K562 (cell line): ENCODE results near the gene BNIP5. TPM values are rescaled to one million over a fixed set of nuclear protein-coding genes. Genes with fewer than 3 reads are reported as not detected.
A peak's percentile ranks its signal among the peaks of the same experiment; 100 is the strongest.

ENCODE experiments used
- ATAC-seq: fragments of 200-7000 bp; cut with Tn5 transposase; 3 replicates; pipeline ENCODE4 v1.9.1; 2020; ENCODE audit warnings: moderate library complexity
- BruUV-seq: library from RNA; stranded (reverse); fragments of 400-500 nt; replicated peaks from 2 replicates; lab custom pipeline; 2021; lab: Mats Ljungman, UMichigan
- CTCF ChIA-PET: fragments of 300-600 bp; formaldehyde crosslinking; extraction: SDS; loops from one replicate; lab custom pipeline; 2021; ENCODE audit warnings: low intra/inter-chr PET ratio; lab: Yijun Ruan, JAX
- POLR2A ChIA-PET: fragments of 300-600, 350-650 bp; sonication (Branson Sonifier 250); formaldehyde crosslinking; extraction: SDS; loops from one replicate; lab custom pipeline; 2021; ENCODE audit warnings: antibody characterized with exemption, inconsistent platforms; lab: Yijun Ruan, JAX
- DNase-seq, 4 experiments: peaks; one replicate each; pipeline versions ENCODE4 v3.0.0 to v3.0.0-alpha.2; 2011 to 2018; ENCODE audit warnings: low spot score in 3 of 4, mixed read lengths in 3 of 4; ENCODE audit errors: extremely low read depth in 1 of 4
- FAIRE-seq: peaks from 2 replicates; lab custom pipeline; 2011; peaks lifted over from hg19 to GRCh38; lab: Jason Lieb, UNC
- H2AFZ ChIP-seq: 2 replicates; pipeline ENCODE4 v1.6.0; 2011; ENCODE audit warnings: low read depth, low read length, control low read depth, inconsistent platforms
- H3K27ac ChIP-seq: fragments of 200-600 bp; 3 replicates; pipeline ENCODE4 v1.8.0; 2011; ENCODE audit warnings: low read depth, mild to moderate bottlenecking, control low read depth, inconsistent platforms, low read length, moderate library complexity, mixed read lengths; ENCODE audit errors: extremely low read depth
- H3K27me3 ChIP-seq, 2 experiments: fragments of 300-600 bp in 1 of 2; 2 replicates in 1 of 2; 3 replicates in 1 of 2; pipeline versions ENCODE4 v1.6.0 to v1.8.0; 2011; ENCODE audit warnings: inconsistent platforms in 2 of 2, low read length in 2 of 2, mild to moderate bottlenecking in 1 of 2, mixed read lengths in 1 of 2, moderate library complexity in 1 of 2; ENCODE audit not compliant: control insufficient read depth in 2 of 2, insufficient read depth in 2 of 2
- H3K36me3 ChIP-seq: fragments of 300-600 bp; 3 replicates; pipeline ENCODE4 v1.8.0; 2011; ENCODE audit warnings: mild to moderate bottlenecking, low read length, inconsistent platforms; ENCODE audit not compliant: control insufficient read depth, insufficient read depth
- H3K4me1 ChIP-seq, 2 experiments: fragments of 200-600 bp in 1 of 2; replicated peaks in 1 of 2; 2 replicates in 1 of 2; 3 replicates in 1 of 2; pipeline versions ENCODE4 v1.5.1 to v1.8.0; 2011; ENCODE audit warnings: inconsistent platforms in 2 of 2, low read length in 2 of 2, mild to moderate bottlenecking in 1 of 2, mixed read lengths in 1 of 2, moderate library complexity in 1 of 2; ENCODE audit not compliant: control insufficient read depth in 2 of 2, insufficient read depth in 2 of 2
- H3K4me2 ChIP-seq: 2 replicates; pipeline ENCODE4 v1.6.1; 2011; ENCODE audit warnings: low read length, control low read depth, inconsistent platforms, mixed read lengths; ENCODE audit not compliant: insufficient read depth
- H3K4me3 ChIP-seq: fragments of 200-600 bp; sonication (generic), shearing (Covaris generic); 2 replicates; pipeline ENCODE4 v1.5.1; 2016; ENCODE audit warnings: control low read depth, inconsistent platforms
- H3K79me2 ChIP-seq: fragments of 200-600 bp; 3 replicates; pipeline ENCODE4 v1.8.0; 2011; ENCODE audit warnings: low read length, inconsistent platforms; ENCODE audit not compliant: control insufficient read depth, insufficient read depth
- H3K9ac ChIP-seq, 2 experiments: 2 replicates each; pipeline versions ENCODE4 v1.6.0 to v1.6.1; 2011; ENCODE audit warnings: low read depth in 2 of 2, low read length in 2 of 2, control low read depth in 1 of 2, inconsistent platforms in 1 of 2, mild to moderate bottlenecking in 1 of 2, mixed read lengths in 1 of 2; ENCODE audit not compliant: insufficient read depth in 1 of 2
- H3K9me1 ChIP-seq: one replicate; pipeline ENCODE4 v1.6.0; 2011; ENCODE audit warnings: inconsistent platforms, mild to moderate bottlenecking, low read length, moderate library complexity; ENCODE audit not compliant: control insufficient read depth, insufficient read depth
- H3K9me3 ChIP-seq: replicated peaks from 2 replicates; pipeline ENCODE4 v1.5.1; 2011; ENCODE audit warnings: low read depth, low read length, inconsistent platforms; ENCODE audit not compliant: control insufficient read depth, insufficient read depth
- H4K20me1 ChIP-seq: replicated peaks from 2 replicates; pipeline ENCODE4 v1.6.1; 2011; ENCODE audit warnings: low read length, inconsistent platforms, mixed read lengths; ENCODE audit not compliant: control insufficient read depth, insufficient read depth
- ASH1L ChIP-seq: fragments of 450-650 bp; IDR thresholded peaks from 2 replicates; pipeline ENCODE4 v1.6.1; 2018; ENCODE audit warnings: borderline replicate concordance, mild to moderate bottlenecking, low read depth; ENCODE audit not compliant: partially characterized antibody
- C11orf30 ChIP-seq: fragments of 450-650 bp; IDR thresholded peaks from 2 replicates; pipeline ENCODE4 v1.6.1; 2016; ENCODE audit warnings: low read depth, mild to moderate bottlenecking
- FOXJ2 ChIP-seq: fragments of 200-800 bp; sonication (Bioruptor generic); IDR thresholded peaks from 2 replicates; pipeline ENCODE4 v1.6.1; 2016; ENCODE audit warnings: missing genetic modification characterization, missing compliant biosample characterization
- GMEB1 ChIP-seq: fragments of 250-450 bp; sonication (Bioruptor Pico); IDR thresholded peaks from 2 replicates; pipeline ENCODE4 v1.4.0; 2020; ENCODE audit warnings: mild to moderate bottlenecking
- JUND ChIP-seq, 2 experiments: IDR thresholded peaks; 2 replicates in 1 of 2; 3 replicates in 1 of 2; pipeline ENCODE4 v1.6.1; 2011; ENCODE audit warnings: borderline replicate concordance in 2 of 2, low read depth in 2 of 2, low read length in 2 of 2, improper control_type of control experiment in 1 of 2, missing biosample characterization in 1 of 2, missing genetic modification characterization in 1 of 2, missing genetic modification reagents in 1 of 2
- MCM3 ChIP-seq: fragments of 450-650 bp; IDR thresholded peaks from 2 replicates; pipeline ENCODE4 v1.6.1; 2016
- PHF8 ChIP-seq: fragments of 200-600 bp; sonication (generic); IDR thresholded peaks from 2 replicates; pipeline ENCODE4 v1.6.1; 2012; ENCODE audit warnings: mixed run types, mild to moderate bottlenecking, inconsistent platforms, low read length, moderate library complexity, borderline replicate concordance
- RBM14 ChIP-seq: fragments of 200-400 bp; formaldehyde crosslinking; IDR thresholded peaks from 2 replicates; pipeline ENCODE4 v1.6.1; 2018; ENCODE audit warnings: low read depth, mild to moderate bottlenecking, low read length, moderate library complexity, borderline replicate concordance; ENCODE audit not compliant: insufficient read depth
- SNAPC5 ChIP-seq: fragments of 250-450 bp; sonication (Bioruptor Pico); IDR thresholded peaks from 2 replicates; pipeline ENCODE4 v1.8.0; 2021; ENCODE audit warnings: moderate library complexity, mild to moderate bottlenecking, inconsistent platforms
- TRIM24 ChIP-seq, 2 experiments: fragments of 450-650 bp; IDR thresholded peaks; 2 replicates each; pipeline ENCODE4 v1.6.1; 2016
- ZNF316 ChIP-seq: fragments of 450-650 bp; IDR thresholded peaks from 2 replicates; pipeline ENCODE4 v1.6.1; 2016
- ZNF395 ChIP-seq: fragments of 200-800 bp; sonication (Bioruptor generic); IDR thresholded peaks from 2 replicates; pipeline ENCODE4 v1.6.1; 2017; ENCODE audit warnings: missing genetic modification characterization, missing compliant biosample characterization
- ZNF77 ChIP-seq: fragments of 250-450 bp; sonication (Bioruptor Pico); IDR thresholded peaks from 2 replicates; pipeline ENCODE4 v1.5.0; 2020
- WGBS: fragments of 100-300 bp; shearing (Covaris generic); methylation state at CpG from one replicate; pipeline ENCODE4 v1.1.6; 2016; ENCODE audit warnings: low coverage, mixed read lengths; ENCODE audit not compliant: insufficient coverage; ENCODE audit errors: missing lambda C conversion rate; 5-methylcytosine and 5-hydroxymethylcytosine counted together
- in situ Hi-C: fragments of 300-500 bp; cut with MboI; formaldehyde crosslinking; loops from 4 replicates; pipeline ENCODE4 v1.15.0; 2018; ENCODE audit warnings: inconsistent platforms, mixed read lengths
- intact Hi-C: fragments of 100-400 bp; cut with micrococcal nuclease; formaldehyde crosslinking; loops from 2 replicates; pipeline ENCODE4 v1.14.2; 2022
- polyA plus RNA-seq, 8 experiments: library from polyadenylated mRNA; depleted of rRNA in 4 of 8; stranded (reverse) in 5 of 8; unstranded in 3 of 8; fragments of >200 nt; fragmentation: Nextera tagmentation in 2 of 8; fragmentation: Illumina TruSeq in 1 of 8; extraction: Ambion mirVana in 2 of 8; extraction: Trizol in 1 of 8; gene quantifications; 2 replicates each; pipeline versions ENCODE4 v1.2.1 to v1.2.3, GENCODE V29; 2011 to 2014; ENCODE audit warnings: inconsistent platforms in 1 of 8, missing spikeins in 1 of 8
- total RNA-seq, 7 experiments: library from RNA; depleted of rRNA in 6 of 7; stranded (reverse); fragments of >200 nt in 6 of 7; fragmentation: Illumina TruSeq in 2 of 7; extraction: Trizol in 2 of 7; gene quantifications; 2 replicates each; pipeline versions ENCODE4 v1.2.1 to v1.2.3, GENCODE V29; 2011 to 2021; ENCODE audit warnings: low replicate concordance in 1 of 7
- TF ChIP-seq, protein P1 (sequence below): fragments of 250-450 bp; sonication (Bioruptor Pico); IDR thresholded peaks from 2 replicates; pipeline ENCODE4 v1.4.0; 2020

Gene BNIP5
- total and polyA plus RNA-seq, 9 of the 15 experiments (the other 6 are each of a cell fraction or from before 2014, with no cell fraction given) = not detected

GRCh38 chr6:36301085-36301658 lies 35.5 kb downstream of the BNIP5 start:
- in situ Hi-C loops = no loop called here
- H4K20me1 ChIP-seq = peaks cover 10% of the 10 kb centered on the region; the same call in 1 of the 2 replicates
- H3K4me1 ChIP-seq = no peaks in the 10 kb centered on the region
- no TSS peak for BruUV-seq
- POLR2A ChIA-PET = interaction anchor here (1.1 to 1.3 kb wide), 2 partner anchors 14 to 39 kb away, joined by 3 to 4 read pairs; no protein-coding TSS in a partner anchor
- no peak overlapping the region for H3K4me2 ChIP-seq
- no peak overlapping the region for H2AFZ ChIP-seq
- ATAC-seq = no peak
- H3K27ac ChIP-seq = no peak overlapping the region
- H3K79me2 ChIP-seq = no peaks in the 10 kb centered on the region
- peak overlapping the region in 1 of 2 experiments; percentile 27; a peak in 1 of 4 replicates for H3K9ac ChIP-seq
- no peaks in the 10 kb centered on the region for H3K9me1 ChIP-seq
- peaks cover 26 to 50% of the 10 kb centered on the region in 2 experiments for H3K27me3 ChIP-seq
- no peaks in the 10 kb centered on the region for H3K36me3 ChIP-seq
- 8% methylated on average over 10 of the region's 10 CpGs for WGBS
- intact Hi-C loops = no loop called here
- no peak for DNase-seq
- H3K4me3 ChIP-seq = no peak overlapping the region
- CTCF ChIA-PET = interaction anchor here (0.6 to 3.0 kb wide), 3 partner anchors 58 to 385 kb away, joined by 3 to 45 read pairs (median 10); no protein-coding TSS in a partner anchor
- H3K9me3 ChIP-seq = no peaks in the 10 kb centered on the region
- TF ChIP-seq GMEB1 (CRISPR knock-in tag) (no peak), ZNF77 (no peak), ASH1L (no peak), C11orf30 (no peak), MCM3 (no peak), ZNF395 (CRISPR knock-in tag) (no peak), JUND (IDR thresholded peaks at IDR 0.05; ENCODE audit: borderline replicate concordance, low read depth, low read length) (no peak), JUND (tag; IDR thresholded peaks at IDR 0.05; ENCODE audit: borderline replicate concordance, low read depth, low read length) (no peak), PHF8 (no peak), ZNF316 (no peak), SNAPC5 (CRISPR knock-in tag) (no peak), FOXJ2 (tag) (no peak), RBM14 (no peak), TRIM24 (IDR thresholded peaks at IDR 0.05) (no peak)
- TF ChIP-seq, protein P1, sequence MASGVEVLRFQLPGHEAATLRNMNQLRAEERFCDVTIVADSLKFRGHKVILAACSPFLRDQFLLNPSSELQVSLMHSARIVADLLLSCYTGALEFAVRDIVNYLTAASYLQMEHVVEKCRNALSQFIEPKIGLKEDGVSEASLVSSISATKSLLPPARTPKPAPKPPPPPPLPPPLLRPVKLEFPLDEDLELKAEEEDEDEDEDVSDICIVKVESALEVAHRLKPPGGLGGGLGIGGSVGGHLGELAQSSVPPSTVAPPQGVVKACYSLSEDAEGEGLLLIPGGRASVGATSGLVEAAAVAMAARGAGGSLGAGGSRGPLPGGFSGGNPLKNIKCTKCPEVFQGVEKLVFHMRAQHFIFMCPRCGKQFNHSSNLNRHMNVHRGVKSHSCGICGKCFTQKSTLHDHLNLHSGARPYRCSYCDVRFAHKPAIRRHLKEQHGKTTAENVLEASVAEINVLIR = no peak
- FAIRE-seq = no peak
